Neural cell (in vitro differentiated cells): ENCODE results near the gene SPATA19.

Source experiments
- CTCF ChIP-seq: fragments of 450-650 bp; IDR thresholded peaks from 2 replicates; pipeline ENCODE4 v1.5.1; 2014; ENCODE audit warnings: antibody characterized with exemption, mild to moderate bottlenecking, moderate library complexity; ENCODE audit not compliant: poor library complexity, severe bottlenecking
- EP300 ChIP-seq: fragments of 450-650 bp; conservative IDR thresholded peaks from 2 replicates; pipeline ENCODE4 v1.6.1; 2014; ENCODE audit warnings: antibody characterized with exemption, mild to moderate bottlenecking, moderate library complexity; ENCODE audit not compliant: poor library complexity, severe bottlenecking
- EZH2 ChIP-seq: fragments of 200-600, 300-800 bp; shearing (Covaris generic), sonication (generic); IDR thresholded peaks from 2 replicates; pipeline ENCODE4 v1.6.1; 2014; ENCODE audit warnings: antibody characterized with exemption, low read length, borderline replicate concordance, mild to moderate bottlenecking; ENCODE audit not compliant: insufficient read depth, poor library complexity, severe bottlenecking
- MXI1 ChIP-seq: fragments of 450-650 bp; conservative IDR thresholded peaks from 2 replicates; pipeline ENCODE4 v1.6.1; 2014; ENCODE audit warnings: antibody characterized with exemption, mild to moderate bottlenecking; ENCODE audit not compliant: poor library complexity, severe bottlenecking
- POLR2AphosphoS5 ChIP-seq: IDR thresholded peaks from 2 replicates; pipeline ENCODE4 v1.6.1; 2012
- RAD21 ChIP-seq: fragments of 450-650 bp; conservative IDR thresholded peaks from 2 replicates; pipeline ENCODE4 v1.6.1; 2014; ENCODE audit warnings: antibody characterized with exemption, mild to moderate bottlenecking, moderate library complexity
- REST ChIP-seq: IDR thresholded peaks from 2 replicates; pipeline ENCODE4 v1.6.1; 2012; ENCODE audit warnings: borderline replicate concordance
- SMC3 ChIP-seq: fragments of 450-650 bp; conservative IDR thresholded peaks from 2 replicates; pipeline ENCODE4 v1.6.1; 2014; ENCODE audit warnings: antibody characterized with exemption, mild to moderate bottlenecking, moderate library complexity; ENCODE audit not compliant: poor library complexity
- TAF1 ChIP-seq: IDR thresholded peaks from 2 replicates; pipeline ENCODE4 v1.6.1; 2012; ENCODE audit warnings: low read depth

DNA sequence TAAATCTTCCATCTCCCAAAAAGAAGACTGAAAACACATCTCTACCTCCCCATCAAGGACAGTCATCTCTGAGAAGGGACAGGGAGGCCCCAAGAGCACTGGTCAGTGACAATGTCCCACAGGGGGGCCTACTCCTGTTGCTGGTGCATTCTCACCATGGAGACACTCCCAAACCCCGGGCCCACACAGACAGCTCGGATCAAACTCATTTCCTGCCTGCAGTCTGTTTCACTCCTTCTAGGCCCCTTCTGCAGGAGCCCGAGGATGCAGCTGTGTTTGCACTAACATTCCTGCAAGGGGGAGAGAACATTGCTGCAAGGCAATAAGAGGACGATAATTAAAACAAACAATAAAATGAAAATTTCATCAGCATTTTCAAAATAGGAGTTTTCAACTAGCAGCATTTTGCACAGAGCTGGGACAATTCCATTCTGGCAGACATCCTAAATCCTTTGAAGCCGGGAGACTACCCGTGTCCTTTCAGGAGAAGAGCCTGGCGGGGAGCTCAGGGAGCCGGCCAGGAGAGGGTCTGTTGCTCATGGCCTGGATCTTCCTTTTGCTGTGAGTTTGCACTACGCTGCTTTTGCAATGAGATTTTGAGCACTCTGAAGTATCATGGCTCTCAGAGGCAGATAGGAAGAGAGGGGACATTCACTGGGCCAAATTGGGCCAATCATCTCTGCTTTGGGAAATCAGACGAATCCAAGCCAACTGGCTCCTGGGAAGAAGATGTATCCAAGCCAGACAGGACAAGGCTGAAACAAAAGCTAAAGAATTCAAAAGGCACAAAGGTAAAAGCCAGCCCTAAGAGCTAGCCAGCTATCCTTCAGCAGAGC lies 33.2 kb downstream of the SPATA19 start:
- TF ChIP-seq CTCF (no peak), EZH2 (no peak), TAF1 (no peak), EP300 (no peak), REST (no peak), POLR2AphosphoS5 (no peak), MXI1 (no peak), RAD21 (no peak), SMC3 (no peak)
